A549 (cell line): ENCODE data around the gene NR3C2. TPM values are rescaled to one million over a fixed set of nuclear protein-coding genes. Genes with fewer than 3 reads are reported as not detected.

Experiments
- ATAC-seq, 2 experiments: fragments of 200-7000 bp in 1 of 2; fragments of >200 bp in 1 of 2; cut with Nextera tagmentation in 1 of 2; cut with Tn5 transposase in 1 of 2; 3 replicates each; pipeline versions ENCODE4 v1.8.0 to v1.9.1; 2018 to 2020; ENCODE audit warnings: mild to moderate bottlenecking in 1 of 2, moderate library complexity in 1 of 2
- CTCF ChIA-PET: fragments of 300-600 bp; sonication (Branson Sonifier 250); formaldehyde crosslinking; extraction: SDS; loops from one replicate; lab custom pipeline; 2021; ENCODE audit warnings: antibody characterized with exemption, inconsistent platforms; lab: Yijun Ruan, JAX
- POLR2A ChIA-PET: fragments of 350-600 bp; formaldehyde crosslinking; extraction: SDS; loops from one replicate; lab custom pipeline; 2021; ENCODE audit warnings: antibody characterized with exemption, inconsistent platforms; lab: Yijun Ruan, JAX
- DNase-seq, 2 experiments: peaks; one replicate each; pipeline versions ENCODE4 v3.0.0 to v3.0.0-alpha.2; 2011 to 2016; ENCODE audit warnings: low read depth in 1 of 2, low spot score in 1 of 2
- FAIRE-seq: peaks from 2 replicates; lab custom pipeline; 2011; peaks lifted over from hg19 to GRCh38; lab: Jason Lieb, UNC
- H3K27ac ChIP-seq, 2 experiments: fragments of >200 bp; sonication (Bioruptor Twin); formaldehyde crosslinking; 3 replicates each; pipeline ENCODE4 v1.5.1; 2016 to 2017
- H3K4me1 ChIP-seq: fragments of >200 bp; sonication (Bioruptor Twin); formaldehyde crosslinking; 3 replicates; pipeline ENCODE4 v1.6.1; 2016
- H3K4me2 ChIP-seq: fragments of >200 bp; sonication (Bioruptor Twin); formaldehyde crosslinking; 3 replicates; pipeline ENCODE4 v1.6.1; 2016
- H3K4me3 ChIP-seq: fragments of >200 bp; sonication (Bioruptor Twin); formaldehyde crosslinking; 3 replicates; pipeline ENCODE4 v1.5.1; 2016
- H3K9me3 ChIP-seq: fragments of >200 bp; sonication (Bioruptor Twin); formaldehyde crosslinking; 3 replicates; pipeline ENCODE4 v1.6.1; 2016
- ATOH8 ChIP-seq: fragments of 250-450 bp; sonication (Bioruptor Pico); IDR thresholded peaks from 2 replicates; pipeline ENCODE4 v1.5.0; 2020; ENCODE audit warnings: low read depth, mild to moderate bottlenecking, moderate library complexity
- BHLHE40 ChIP-seq: IDR thresholded peaks from 2 replicates; pipeline ENCODE4 v1.6.1; 2012; ENCODE audit warnings: low read depth, low read length, inconsistent platforms
- CTCF ChIP-seq: fragments of >200 bp; sonication (Bioruptor Twin); formaldehyde crosslinking; IDR thresholded peaks from 3 replicates; pipeline ENCODE4 v1.5.1; 2016
- E2F6 ChIP-seq: IDR thresholded peaks from 2 replicates; pipeline ENCODE4 v1.6.1; 2012; ENCODE audit warnings: low read depth, borderline replicate concordance
- EP300 ChIP-seq, 2 experiments: fragments of >200 bp; sonication (Bioruptor Twin); formaldehyde crosslinking; IDR thresholded peaks; 2 replicates in 1 of 2; 3 replicates in 1 of 2; pipeline ENCODE4 v1.6.1; 2016 to 2017
- FOSB ChIP-seq: fragments of 250-450 bp; sonication (Bioruptor Pico); IDR thresholded peaks from 2 replicates; pipeline ENCODE4 v1.5.0; 2020; ENCODE audit warnings: mild to moderate bottlenecking, moderate library complexity
- FOSL2 ChIP-seq, 2 experiments: fragments of 450-650 bp in 1 of 2; fragments of >200 bp in 1 of 2; sonication (Bioruptor Twin) in 1 of 2; formaldehyde crosslinking; IDR thresholded peaks; 2 replicates each; pipeline versions ENCODE4 v1.5.0 to v1.6.1; 2016 to 2020; ENCODE audit warnings: mild to moderate bottlenecking in 1 of 2, moderate library complexity in 1 of 2
- GATA3 ChIP-seq: IDR thresholded peaks from 2 replicates; pipeline ENCODE4 v1.6.1; 2012; ENCODE audit warnings: borderline replicate concordance
- HEYL ChIP-seq: fragments of 250-450 bp; sonication (Bioruptor Pico); IDR thresholded peaks from 2 replicates; pipeline ENCODE4 v1.8.0; 2021; ENCODE audit warnings: mild to moderate bottlenecking, moderate library complexity
- HOXA7 ChIP-seq: fragments of 250-450 bp; sonication (Bioruptor Pico); IDR thresholded peaks from 2 replicates; pipeline ENCODE4 v1.5.0; 2020; ENCODE audit warnings: mild to moderate bottlenecking, moderate library complexity
- HOXB13 ChIP-seq: fragments of 250-450 bp; sonication (Bioruptor Pico); IDR thresholded peaks from 2 replicates; pipeline ENCODE4 v1.5.0; 2020; ENCODE audit warnings: low read depth, mild to moderate bottlenecking, moderate library complexity
- HOXB5 ChIP-seq: fragments of 250-450 bp; sonication (Bioruptor Pico); IDR thresholded peaks from 2 replicates; pipeline ENCODE4 v1.5.0; 2020; ENCODE audit warnings: mild to moderate bottlenecking, moderate library complexity
- JUN ChIP-seq, 2 experiments: fragments of >200 bp; sonication (Bioruptor Twin); formaldehyde crosslinking; IDR thresholded peaks; 2 replicates in 1 of 2; 3 replicates in 1 of 2; pipeline ENCODE4 v1.6.1; 2016 to 2017
- KDM5A ChIP-seq: fragments of 200-600 bp; sonication (generic); IDR thresholded peaks from 2 replicates; pipeline ENCODE4 v1.6.1; 2016; ENCODE audit warnings: antibody characterized with exemption, mild to moderate bottlenecking
- MAX ChIP-seq: IDR thresholded peaks from 2 replicates; pipeline ENCODE4 v1.6.1; 2012
- MAZ ChIP-seq: fragments of 150-350 bp; IDR thresholded peaks from 2 replicates; pipeline ENCODE4 v1.6.1; 2014; ENCODE audit warnings: antibody characterized with exemption, low read depth, low read length, borderline replicate concordance
- NPAS2 ChIP-seq: fragments of 250-450 bp; sonication (Bioruptor Pico); IDR thresholded peaks from 2 replicates; pipeline ENCODE4 v1.8.0; 2022; ENCODE audit warnings: mild to moderate bottlenecking, moderate library complexity, borderline replicate concordance
- PHF8 ChIP-seq: fragments of 200-600 bp; sonication (generic); IDR thresholded peaks from 2 replicates; pipeline ENCODE4 v1.6.1; 2016; ENCODE audit warnings: low read depth, mild to moderate bottlenecking, antibody characterized with exemption, moderate library complexity, borderline replicate concordance
- POLR2A ChIP-seq: IDR thresholded peaks from 2 replicates; pipeline ENCODE4 v1.6.1; 2012; ENCODE audit warnings: mild to moderate bottlenecking, low read length
- RAD21 ChIP-seq, 2 experiments: fragments of >200 bp in 1 of 2; sonication (Bioruptor Twin) in 1 of 2; formaldehyde crosslinking in 1 of 2; IDR thresholded peaks in 1 of 2; conservative IDR thresholded peaks in 1 of 2; 2 replicates in 1 of 2; 3 replicates in 1 of 2; pipeline ENCODE4 v1.6.1; 2012 to 2018; ENCODE audit warnings: inconsistent platforms in 1 of 2
- RCOR1 ChIP-seq: fragments of 150-350 bp; IDR thresholded peaks from 2 replicates; pipeline ENCODE4 v1.6.1; 2014; ENCODE audit warnings: antibody characterized with exemption, low read length, low read depth
- RFX5 ChIP-seq: fragments of 450-650 bp; IDR thresholded peaks from 2 replicates; pipeline ENCODE4 v1.7.1; 2014; ENCODE audit warnings: antibody characterized with exemption, mild to moderate bottlenecking, moderate library complexity
- RNF2 ChIP-seq: fragments of 200-600 bp; sonication (generic); IDR thresholded peaks from 2 replicates; pipeline ENCODE4 v1.6.1; 2016; ENCODE audit warnings: low read depth, mild to moderate bottlenecking, antibody characterized with exemption, moderate library complexity, borderline replicate concordance
- SMC3 ChIP-seq: fragments of >200 bp; sonication (Bioruptor Twin); formaldehyde crosslinking; IDR thresholded peaks from 3 replicates; pipeline ENCODE4 v1.6.1; 2018; ENCODE audit warnings: inconsistent platforms
- SREBF2 ChIP-seq: fragments of 450-650 bp; IDR thresholded peaks from 2 replicates; pipeline ENCODE4 v1.6.1; 2014; ENCODE audit warnings: mild to moderate bottlenecking, moderate library complexity
- TFCP2L1 ChIP-seq: fragments of 250-450 bp; sonication (Bioruptor Pico); IDR thresholded peaks from 2 replicates; pipeline ENCODE4 v1.5.0; 2021; ENCODE audit warnings: mild to moderate bottlenecking
- TP53 ChIP-seq: fragments of 250-450 bp; sonication (Bioruptor Pico); IDR thresholded peaks from 2 replicates; pipeline ENCODE4 v1.5.0; 2021; ENCODE audit warnings: mild to moderate bottlenecking, moderate library complexity
- ZC3H11A ChIP-seq: fragments of 450-650 bp; IDR thresholded peaks from 2 replicates; pipeline ENCODE4 v1.6.1; 2014; ENCODE audit warnings: antibody characterized with exemption, mild to moderate bottlenecking
- ZNF302 ChIP-seq: fragments of 250-450 bp; sonication (Bioruptor Pico); IDR thresholded peaks from 2 replicates; pipeline ENCODE4 v1.9.0; 2021; ENCODE audit warnings: inconsistent platforms, mild to moderate bottlenecking, moderate library complexity
- ZSCAN20 ChIP-seq: fragments of 250-450 bp; sonication (Bioruptor Pico); IDR thresholded peaks from 2 replicates; pipeline ENCODE4 v1.8.0; 2022; ENCODE audit warnings: mild to moderate bottlenecking, moderate library complexity
- WGBS: methylation state at CpG from one replicate; pipeline ENCODE4 v1.1.6; 2017; ENCODE audit errors: missing lambda C conversion rate; 5-methylcytosine and 5-hydroxymethylcytosine counted together
- polyA plus RNA-seq, 4 experiments: library from polyadenylated mRNA; depleted of rRNA in 3 of 4; stranded (reverse); fragments of >200 nt; fragmentation: RNase III in 1 of 4; extraction: RNeasy Plus Mini Kit Qiagen cat#74134 plus additional on column Dnase treatment in 1 of 4; gene quantifications; 2 replicates in 3 of 4; 3 replicates in 1 of 4; pipeline ENCODE4 v1.2.3, GENCODE V29; 2011 to 2017

The NR3C2 gene
- polyA plus RNA-seq, 2 of the 4 experiments (the other 2 are of a cell fraction), result 0.01 to 0.03 TPM

GRCh38 chr4:148271166-148271565, 171.0 kb downstream of the NR3C2 start:
- POLR2A ChIA-PET, result no interaction called here
- FAIRE-seq (no peak), ATAC-seq (no peak)

GRCh38 chr4:148270630-148271029, 171.6 kb downstream of the NR3C2 start:
- no peak overlapping the region for H3K4me3 ChIP-seq
- FAIRE-seq, result no peak
- 0% methylated on average over 1 of the region's 1 CpG for WGBS
- no peak for ATAC-seq
- CTCF ChIA-PET, result no interaction called here
- H3K27ac ChIP-seq, result no peak overlapping the region
- H3K4me1 ChIP-seq, result no peaks in the 10 kb centered on the region
- TF ChIP-seq SMC3, result no peak
- TF ChIP-seq ZNF302 (CRISPR knock-in tag), result no peak
- TF ChIP-seq FOSL2 (IDR thresholded peaks at IDR 0.05), result no peak
- no peak for TF ChIP-seq FOSL2 (CRISPR knock-in tag; IDR thresholded peaks at IDR 0.05)
- TF ChIP-seq HEYL (CRISPR knock-in tag), result no peak
- no peak for TF ChIP-seq POLR2A
- TF ChIP-seq MAZ, result no peak
- TF ChIP-seq PHF8, result no peak
- no peak for TF ChIP-seq TFCP2L1 (CRISPR knock-in tag)
- no peak for TF ChIP-seq ZSCAN20 (CRISPR knock-in tag)
- TF ChIP-seq ZC3H11A, result no peak
- no peak for TF ChIP-seq RNF2
- TF ChIP-seq JUN (IDR thresholded peaks at IDR 0.05), result no peak
- no peak for TF ChIP-seq HOXB5 (CRISPR knock-in tag)
- TF ChIP-seq HOXA7 (CRISPR knock-in tag), result no peak
- no peak for TF ChIP-seq E2F6
- TF ChIP-seq CTCF, result no peak
- TF ChIP-seq KDM5A, result no peak
- TF ChIP-seq GATA3, result no peak
- TF ChIP-seq FOSB (CRISPR knock-in tag), result no peak
- TF ChIP-seq BHLHE40, result no peak
- H3K9me3 ChIP-seq, result no peaks in the 10 kb centered on the region
- POLR2A ChIA-PET, result no interaction called here
- no peak overlapping the region for H3K4me2 ChIP-seq
- DNase-seq, result no peak

More at GRCh38 chr4:148271166-148271565, 171.0 kb downstream of the NR3C2 start:
- CTCF ChIA-PET, result no interaction called here
- H3K4me2 ChIP-seq, result no peak overlapping the region
- no peak for DNase-seq
- H3K4me3 ChIP-seq, result no peak overlapping the region
- no peak overlapping the region for H3K27ac ChIP-seq
- H3K9me3 ChIP-seq, result no peaks in the 10 kb centered on the region
- 35% methylated on average over 3 of the region's 3 CpGs for WGBS
- H3K4me1 ChIP-seq, result no peaks in the 10 kb centered on the region
- TF ChIP-seq HEYL (CRISPR knock-in tag) (no peak), JUN (IDR thresholded peaks at IDR 0.05) (no peak), NPAS2 (CRISPR knock-in tag) (no peak), GATA3 (no peak), BHLHE40 (no peak), PHF8 (no peak), RCOR1 (no peak), FOSL2 (IDR thresholded peaks at IDR 0.05) (no peak), FOSL2 (CRISPR knock-in tag; IDR thresholded peaks at IDR 0.05) (no peak), TP53 (CRISPR knock-in tag) (no peak), RFX5 (no peak), HOXB13 (CRISPR knock-in tag) (no peak), SMC3 (no peak), EP300 (IDR thresholded peaks at IDR 0.05) (no peak), POLR2A (no peak), SREBF2 (no peak), ATOH8 (CRISPR knock-in tag) (no peak), MAX (no peak), RAD21 (conservative IDR thresholded peaks at IDR 0.05 in 1 of 2, IDR thresholded peaks at IDR 0.05 in 1 of 2) (no peak)
